GM23338 (cell line): ENCODE data around the gene GABRB3. TPM values are rescaled to one million over a fixed set of nuclear protein-coding genes. Genes with fewer than 3 reads are reported as not detected.

ENCODE experiments used
- ATAC-seq: fragments of 200-7000 bp; cut with Tn5 transposase; 3 replicates; pipeline ENCODE4 v1.9.1; 2020
- DNase-seq: peaks from one replicate; pipeline ENCODE4 v3.0.0-alpha.2; 2015; ENCODE audit warnings: low spot score
- H2AFZ ChIP-seq: fragments of 200-600 bp; sonication (generic); 2 replicates; pipeline ENCODE4 v1.8.0; 2016; ENCODE audit warnings: antibody characterized with exemption, mild to moderate bottlenecking, moderate library complexity
- H3F3A ChIP-seq: fragments of 200-600 bp; sonication (generic); replicated peaks from 2 replicates; pipeline ENCODE4 v1.8.0; 2017; ENCODE audit warnings: antibody characterized with exemption, mixed run types, low read depth
- H3K27ac ChIP-seq: fragments of 200-600 bp; sonication (generic); 2 replicates; pipeline ENCODE4 v1.6.1; 2016; ENCODE audit warnings: low read depth
- H3K27me3 ChIP-seq: fragments of 200-600 bp; sonication (generic); 2 replicates; pipeline ENCODE4 v1.8.0; 2016; ENCODE audit warnings: mild to moderate bottlenecking, mixed run types, moderate library complexity; ENCODE audit not compliant: insufficient read depth
- H3K36me3 ChIP-seq: fragments of 200-600 bp; sonication (generic); 2 replicates; pipeline ENCODE4 v1.8.0; 2016; ENCODE audit warnings: mild to moderate bottlenecking; ENCODE audit not compliant: insufficient read depth
- H3K4me1 ChIP-seq: fragments of 200-600 bp; sonication (generic); 2 replicates; pipeline ENCODE4 v1.8.0; 2016; ENCODE audit warnings: mild to moderate bottlenecking, moderate library complexity; ENCODE audit not compliant: insufficient read depth
- H3K4me2 ChIP-seq: fragments of 200-600 bp; sonication (generic); 2 replicates; pipeline ENCODE4 v1.7.1; 2017; ENCODE audit warnings: mixed run types
- H3K4me3 ChIP-seq: fragments of 200-600 bp; sonication (generic); 2 replicates; pipeline ENCODE4 v1.6.1; 2016; ENCODE audit warnings: mixed run types
- H3K79me2 ChIP-seq: fragments of 200-600 bp; sonication (generic); replicated peaks from 2 replicates; pipeline ENCODE4 v1.8.0; 2017; ENCODE audit warnings: mild to moderate bottlenecking; ENCODE audit not compliant: insufficient read depth
- H3K9me2 ChIP-seq: fragments of 200-600 bp; sonication (generic); 2 replicates; pipeline ENCODE4 v1.8.0; 2017; ENCODE audit not compliant: insufficient read depth
- H4K20me1 ChIP-seq: fragments of 200-600 bp; sonication (generic); replicated peaks from 2 replicates; pipeline ENCODE4 v1.8.0; 2017; ENCODE audit warnings: mild to moderate bottlenecking; ENCODE audit not compliant: insufficient read depth
- H3K27ac Mint-ChIP-seq: 2 replicates; pipeline ENCODE4 v1.8.0; 2020; ENCODE audit warnings: inconsistent platforms, mild to moderate bottlenecking, moderate library complexity, mixed read lengths
- H3K27me3 Mint-ChIP-seq: 3 replicates; pipeline ENCODE4 v1.8.0; 2022; ENCODE audit warnings: low read depth, mild to moderate bottlenecking, moderate library complexity, mixed read lengths, inconsistent platforms; ENCODE audit not compliant: insufficient read depth, poor library complexity
- H3K36me3 Mint-ChIP-seq: 3 replicates; pipeline ENCODE4 v1.8.0; 2021; ENCODE audit warnings: low read depth, mild to moderate bottlenecking, inconsistent platforms, moderate library complexity, mixed read lengths
- H3K4me1 Mint-ChIP-seq: 3 replicates; pipeline ENCODE4 v1.8.0; 2020; ENCODE audit warnings: mild to moderate bottlenecking, inconsistent platforms, mixed read lengths
- H3K4me3 Mint-ChIP-seq: 3 replicates; pipeline ENCODE4 v1.8.0; 2021; ENCODE audit warnings: moderate library complexity, mild to moderate bottlenecking, inconsistent platforms, mixed read lengths
- H3K9me3 Mint-ChIP-seq: 3 replicates; pipeline ENCODE4 v1.8.0; 2020; ENCODE audit warnings: moderate library complexity, mild to moderate bottlenecking, inconsistent platforms, mixed read lengths
- CREB1 ChIP-seq: fragments of 250-450 bp; sonication (Bioruptor Pico); IDR thresholded peaks from 2 replicates; pipeline ENCODE4 v1.5.0; 2020; ENCODE audit warnings: low read depth, mild to moderate bottlenecking, moderate library complexity
- EZH2 ChIP-seq: fragments of 200-600 bp; sonication (generic); IDR thresholded peaks from one replicate; pipeline ENCODE4 v1.8.0; 2017; ENCODE audit warnings: antibody characterized with exemption, mild to moderate bottlenecking, low read depth; ENCODE audit not compliant: unreplicated experiment
- JUNB ChIP-seq: IDR thresholded peaks from one replicate; pipeline ENCODE4 v1.6.1; 2016; ENCODE audit warnings: antibody characterized with exemption; ENCODE audit not compliant: unreplicated experiment
- POLR2AphosphoS5 ChIP-seq: IDR thresholded peaks from 2 replicates; pipeline ENCODE4 v1.6.1; 2016; ENCODE audit warnings: antibody characterized with exemption, low read depth
- STAT1 ChIP-seq: IDR thresholded peaks from one replicate; pipeline ENCODE4 v1.6.1; 2016; ENCODE audit warnings: antibody characterized with exemption; ENCODE audit not compliant: unreplicated experiment
- ZNF114 ChIP-seq: fragments of 250-450 bp; sonication (Bioruptor Pico); IDR thresholded peaks from 2 replicates; pipeline ENCODE4 v1.5.0; 2020; ENCODE audit warnings: mild to moderate bottlenecking, moderate library complexity
- ZNF331 ChIP-seq: fragments of 250-450 bp; sonication (Bioruptor Pico); IDR thresholded peaks from 2 replicates; pipeline ENCODE4 v1.5.0; 2020; ENCODE audit warnings: low read depth, mild to moderate bottlenecking, moderate library complexity
- polyA plus RNA-seq: library from polyadenylated mRNA; unstranded; fragments of >200 nt; fragmentation: Nextera tagmentation; extraction: Ambion mirVana; gene quantifications from 2 replicates; pipeline ENCODE4 v1.2.1, GENCODE V29; 2016
- total RNA-seq: library from RNA; depleted of rRNA; stranded (reverse); fragments of >200 nt; shearing (Covaris generic); gene quantifications from 2 replicates; pipeline ENCODE4 v1.2.3, GENCODE V29; 2014
- TF ChIP-seq, protein P1 (sequence below): IDR thresholded peaks from one replicate; pipeline ENCODE4 v1.6.1; 2018; ENCODE audit warnings: antibody characterized with exemption; ENCODE audit not compliant: unreplicated experiment
- TF ChIP-seq, protein P2 (sequence below): IDR thresholded peaks from 2 replicates; pipeline ENCODE4 v1.6.1; 2016; ENCODE audit warnings: antibody characterized with exemption
- TF ChIP-seq, protein P3 (sequence below): fragments of 250-450 bp; sonication (Bioruptor Pico); IDR thresholded peaks from 2 replicates; pipeline ENCODE4 v1.5.0; 2020; ENCODE audit warnings: mild to moderate bottlenecking, moderate library complexity

GABRB3 gene
- total and polyA plus RNA-seq, 2 experiments from 2014 or later, result 56.5 to 131 TPM

DNA sequence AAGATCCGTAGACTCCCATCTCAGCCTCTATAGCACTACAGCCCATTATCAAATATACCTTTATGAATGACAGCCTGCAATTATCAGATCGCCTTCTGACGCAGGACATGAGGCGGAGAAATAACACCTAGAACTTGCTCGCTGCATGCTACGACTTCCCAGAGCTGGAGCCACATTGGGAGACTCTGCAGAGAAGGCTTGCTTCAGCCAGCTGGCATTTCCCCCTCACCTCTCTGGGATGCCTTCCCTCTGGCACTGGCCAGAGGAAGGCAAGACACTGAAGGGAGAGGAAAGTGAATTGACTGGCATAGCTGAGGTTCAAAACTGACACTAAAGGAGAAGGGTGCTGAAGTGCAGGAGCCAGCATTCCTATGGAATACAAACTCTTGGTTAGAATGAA is 131.7 kb downstream of the GABRB3 start:
- H3K36me3 ChIP-seq, result no peaks in the 10 kb centered on the region
- H3K9me2 ChIP-seq, result peaks cover 38% of the 10 kb centered on the region
- no peak overlapping the region for H2AFZ ChIP-seq
- Mint-ChIP-seq H3K36me3 (peaks cover 37% of the 10 kb centered on the region), H3K27me3 (peaks cover 12% of the 10 kb centered on the region), H3K4me1 (peaks cover 71% of the 10 kb centered on the region), H3K27ac (no peak overlapping the region), H3K4me3 (no peak overlapping the region), H3K9me3 (no peaks in the 10 kb centered on the region)
- peaks cover 12% of the 10 kb centered on the region; the same call in 1 of the 2 replicates for H4K20me1 ChIP-seq
- peaks cover 82% of the 10 kb centered on the region for H3K79me2 ChIP-seq
- H3K27ac ChIP-seq, result no peak overlapping the region; the same call in 1 of the 2 replicates
- TF ChIP-seq, protein P1, sequence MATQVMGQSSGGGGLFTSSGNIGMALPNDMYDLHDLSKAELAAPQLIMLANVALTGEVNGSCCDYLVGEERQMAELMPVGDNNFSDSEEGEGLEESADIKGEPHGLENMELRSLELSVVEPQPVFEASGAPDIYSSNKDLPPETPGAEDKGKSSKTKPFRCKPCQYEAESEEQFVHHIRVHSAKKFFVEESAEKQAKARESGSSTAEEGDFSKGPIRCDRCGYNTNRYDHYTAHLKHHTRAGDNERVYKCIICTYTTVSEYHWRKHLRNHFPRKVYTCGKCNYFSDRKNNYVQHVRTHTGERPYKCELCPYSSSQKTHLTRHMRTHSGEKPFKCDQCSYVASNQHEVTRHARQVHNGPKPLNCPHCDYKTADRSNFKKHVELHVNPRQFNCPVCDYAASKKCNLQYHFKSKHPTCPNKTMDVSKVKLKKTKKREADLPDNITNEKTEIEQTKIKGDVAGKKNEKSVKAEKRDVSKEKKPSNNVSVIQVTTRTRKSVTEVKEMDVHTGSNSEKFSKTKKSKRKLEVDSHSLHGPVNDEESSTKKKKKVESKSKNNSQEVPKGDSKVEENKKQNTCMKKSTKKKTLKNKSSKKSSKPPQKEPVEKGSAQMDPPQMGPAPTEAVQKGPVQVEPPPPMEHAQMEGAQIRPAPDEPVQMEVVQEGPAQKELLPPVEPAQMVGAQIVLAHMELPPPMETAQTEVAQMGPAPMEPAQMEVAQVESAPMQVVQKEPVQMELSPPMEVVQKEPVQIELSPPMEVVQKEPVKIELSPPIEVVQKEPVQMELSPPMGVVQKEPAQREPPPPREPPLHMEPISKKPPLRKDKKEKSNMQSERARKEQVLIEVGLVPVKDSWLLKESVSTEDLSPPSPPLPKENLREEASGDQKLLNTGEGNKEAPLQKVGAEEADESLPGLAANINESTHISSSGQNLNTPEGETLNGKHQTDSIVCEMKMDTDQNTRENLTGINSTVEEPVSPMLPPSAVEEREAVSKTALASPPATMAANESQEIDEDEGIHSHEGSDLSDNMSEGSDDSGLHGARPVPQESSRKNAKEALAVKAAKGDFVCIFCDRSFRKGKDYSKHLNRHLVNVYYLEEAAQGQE, result no peak
- TF ChIP-seq JUNB, result no peak
- TF ChIP-seq ZNF331, result no peak
- TF ChIP-seq CREB1, result no peak
- TF ChIP-seq ZNF114 (CRISPR knock-in tag), result no peak
- no peak for TF ChIP-seq POLR2AphosphoS5
- no peak for TF ChIP-seq STAT1
- TF ChIP-seq, protein P2, sequence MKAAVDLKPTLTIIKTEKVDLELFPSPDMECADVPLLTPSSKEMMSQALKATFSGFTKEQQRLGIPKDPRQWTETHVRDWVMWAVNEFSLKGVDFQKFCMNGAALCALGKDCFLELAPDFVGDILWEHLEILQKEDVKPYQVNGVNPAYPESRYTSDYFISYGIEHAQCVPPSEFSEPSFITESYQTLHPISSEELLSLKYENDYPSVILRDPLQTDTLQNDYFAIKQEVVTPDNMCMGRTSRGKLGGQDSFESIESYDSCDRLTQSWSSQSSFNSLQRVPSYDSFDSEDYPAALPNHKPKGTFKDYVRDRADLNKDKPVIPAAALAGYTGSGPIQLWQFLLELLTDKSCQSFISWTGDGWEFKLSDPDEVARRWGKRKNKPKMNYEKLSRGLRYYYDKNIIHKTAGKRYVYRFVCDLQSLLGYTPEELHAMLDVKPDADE, result no peak
- TF ChIP-seq EZH2, result no peak
- TF ChIP-seq, protein P3, sequence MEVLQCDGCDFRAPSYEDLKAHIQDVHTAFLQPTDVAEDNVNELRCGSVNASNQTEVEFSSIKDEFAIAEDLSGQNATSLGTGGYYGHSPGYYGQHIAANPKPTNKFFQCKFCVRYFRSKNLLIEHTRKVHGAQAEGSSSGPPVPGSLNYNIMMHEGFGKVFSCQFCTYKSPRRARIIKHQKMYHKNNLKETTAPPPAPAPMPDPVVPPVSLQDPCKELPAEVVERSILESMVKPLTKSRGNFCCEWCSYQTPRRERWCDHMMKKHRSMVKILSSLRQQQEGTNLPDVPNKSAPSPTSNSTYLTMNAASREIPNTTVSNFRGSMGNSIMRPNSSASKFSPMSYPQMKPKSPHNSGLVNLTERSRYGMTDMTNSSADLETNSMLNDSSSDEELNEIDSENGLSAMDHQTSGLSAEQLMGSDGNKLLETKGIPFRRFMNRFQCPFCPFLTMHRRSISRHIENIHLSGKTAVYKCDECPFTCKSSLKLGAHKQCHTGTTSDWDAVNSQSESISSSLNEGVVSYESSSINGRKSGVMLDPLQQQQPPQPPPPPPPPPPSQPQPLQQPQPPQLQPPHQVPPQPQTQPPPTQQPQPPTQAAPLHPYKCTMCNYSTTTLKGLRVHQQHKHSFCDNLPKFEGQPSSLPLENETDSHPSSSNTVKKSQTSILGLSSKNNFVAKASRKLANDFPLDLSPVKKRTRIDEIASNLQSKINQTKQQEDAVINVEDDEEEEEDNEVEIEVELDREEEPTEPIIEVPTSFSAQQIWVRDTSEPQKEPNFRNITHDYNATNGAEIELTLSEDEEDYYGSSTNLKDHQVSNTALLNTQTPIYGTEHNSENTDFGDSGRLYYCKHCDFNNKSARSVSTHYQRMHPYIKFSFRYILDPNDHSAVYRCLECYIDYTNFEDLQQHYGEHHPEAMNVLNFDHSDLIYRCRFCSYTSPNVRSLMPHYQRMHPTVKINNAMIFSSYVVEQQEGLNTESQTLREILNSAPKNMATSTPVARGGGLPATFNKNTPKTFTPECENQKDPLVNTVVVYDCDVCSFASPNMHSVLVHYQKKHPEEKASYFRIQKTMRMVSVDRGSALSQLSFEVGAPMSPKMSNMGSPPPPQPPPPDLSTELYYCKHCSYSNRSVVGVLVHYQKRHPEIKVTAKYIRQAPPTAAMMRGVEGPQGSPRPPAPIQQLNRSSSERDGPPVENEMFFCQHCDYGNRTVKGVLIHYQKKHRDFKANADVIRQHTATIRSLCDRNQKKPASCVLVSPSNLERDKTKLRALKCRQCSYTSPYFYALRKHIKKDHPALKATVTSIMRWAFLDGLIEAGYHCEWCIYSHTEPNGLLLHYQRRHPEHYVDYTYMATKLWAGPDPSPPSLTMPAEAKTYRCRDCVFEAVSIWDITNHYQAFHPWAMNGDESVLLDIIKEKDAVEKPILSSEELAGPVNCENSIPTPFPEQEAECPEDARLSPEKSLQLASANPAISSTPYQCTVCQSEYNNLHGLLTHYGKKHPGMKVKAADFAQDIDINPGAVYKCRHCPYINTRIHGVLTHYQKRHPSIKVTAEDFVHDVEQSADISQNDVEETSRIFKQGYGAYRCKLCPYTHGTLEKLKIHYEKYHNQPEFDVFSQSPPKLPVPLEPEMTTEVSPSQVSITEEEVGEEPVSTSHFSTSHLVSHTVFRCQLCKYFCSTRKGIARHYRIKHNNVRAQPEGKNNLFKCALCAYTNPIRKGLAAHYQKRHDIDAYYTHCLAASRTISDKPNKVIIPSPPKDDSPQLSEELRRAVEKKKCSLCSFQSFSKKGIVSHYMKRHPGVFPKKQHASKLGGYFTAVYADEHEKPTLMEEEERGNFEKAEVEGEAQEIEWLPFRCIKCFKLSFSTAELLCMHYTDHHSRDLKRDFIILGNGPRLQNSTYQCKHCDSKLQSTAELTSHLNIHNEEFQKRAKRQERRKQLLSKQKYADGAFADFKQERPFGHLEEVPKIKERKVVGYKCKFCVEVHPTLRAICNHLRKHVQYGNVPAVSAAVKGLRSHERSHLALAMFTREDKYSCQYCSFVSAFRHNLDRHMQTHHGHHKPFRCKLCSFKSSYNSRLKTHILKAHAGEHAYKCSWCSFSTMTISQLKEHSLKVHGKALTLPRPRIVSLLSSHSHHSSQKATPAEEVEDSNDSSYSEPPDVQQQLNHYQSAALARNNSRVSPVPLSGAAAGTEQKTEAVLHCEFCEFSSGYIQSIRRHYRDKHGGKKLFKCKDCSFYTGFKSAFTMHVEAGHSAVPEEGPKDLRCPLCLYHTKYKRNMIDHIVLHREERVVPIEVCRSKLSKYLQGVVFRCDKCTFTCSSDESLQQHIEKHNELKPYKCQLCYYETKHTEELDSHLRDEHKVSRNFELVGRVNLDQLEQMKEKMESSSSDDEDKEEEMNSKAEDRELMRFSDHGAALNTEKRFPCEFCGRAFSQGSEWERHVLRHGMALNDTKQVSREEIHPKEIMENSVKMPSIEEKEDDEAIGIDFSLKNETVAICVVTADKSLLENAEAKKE (CRISPR knock-in tag), result no peak
- H3K4me3 ChIP-seq, result no peak overlapping the region
- DNase-seq, result no peak
- no peaks in the 10 kb centered on the region for H3K27me3 ChIP-seq
- no peak for ATAC-seq
- peaks cover 31% of the 10 kb centered on the region for H3K4me1 ChIP-seq
- no peak overlapping the region for H3K4me2 ChIP-seq
- no peaks in the 10 kb centered on the region for H3F3A ChIP-seq
